Activated CD8-positive, alpha-beta memory T cell treated with anti-CD3 and anti-CD28 coated beads, Interleukin-2, amount 50 U/mL, for 4 hours (primary cell): ENCODE data around the gene FGF8.

Experiments
- DNase-seq: peaks from one replicate; pipeline ENCODE4 v3.0.0-alpha.2; 2020

FGF8 gene

GRCh38 chr10:101781984-101782810 is 6.3 kb upstream of the FGF8 start:
- DNase-seq: no peak

GRCh38 chr10:101781655-101781983 is 5.7 kb upstream of the FGF8 start:
- DNase-seq: no peak

GRCh38 chr10:101780818-101781654 is 5.1 kb upstream of the FGF8 start:
- peak; percentile 73 for DNase-seq

GRCh38 chr10:101780187-101780817 is 4.4 kb upstream of the FGF8 start:
- DNase-seq: no peak

GRCh38 chr10:101779544-101780186 is 3.8 kb upstream of the FGF8 start:
- DNase-seq: peak; percentile 86

GRCh38 chr10:101778781-101779543 is 3.0 kb upstream of the FGF8 start:
- DNase-seq: no peak

GRCh38 chr10:101778151-101778780 is 2.4 kb upstream of the FGF8 start:
- no peak for DNase-seq

GRCh38 chr10:101777619-101778145 is 1.8 kb upstream of the FGF8 start:
- DNase-seq: no peak

GRCh38 chr10:101776161-101776817 is 375 bp upstream of the FGF8 start:
- no peak for DNase-seq

- DNase-seq: no peak
These were observed 1.2 kb downstream of the FGF8 start for GRCh38 chr10:101774589-101775272.

- DNase-seq: no peak
These were observed 1.9 kb downstream of the FGF8 start for GRCh38 chr10:101773923-101774588.

- DNase-seq: no peak
These were observed 2.8 kb downstream of the FGF8 start for GRCh38 chr10:101772895-101773761.

- no peak for DNase-seq
These were observed 3.7 kb downstream of the FGF8 start for GRCh38 chr10:101772017-101772894.

- DNase-seq: no peak
These were observed 4.5 kb downstream of the FGF8 start for GRCh38 chr10:101771380-101771779.

GRCh38 chr10:101770331-101771215 is 5.3 kb downstream of the FGF8 start:
- DNase-seq: no peak

- DNase-seq: no peak
These were observed 6.3 kb downstream of the FGF8 start for GRCh38 chr10:101769541-101770180.
